Sigmoid colon (tissue), 7 donors: ENCODE data around the gene TNF. TPM values are rescaled to one million over a fixed set of nuclear protein-coding genes. Genes with fewer than 3 reads are reported as not detected.

Source experiments
- DNase-seq: peaks from one replicate; pipeline ENCODE4 v3.0.0-alpha.2; 2019
- H3K27ac ChIP-seq, 4 donors: fragments of 200-600 bp; sonication (generic); one replicate each; pipeline ENCODE4 v1.5.1; 2016 to 2019; ENCODE audit warnings: mild to moderate bottlenecking in 1 of 4
- H3K27me3 ChIP-seq, 3 donors: fragments of 200-600 bp; sonication (generic); one replicate each; pipeline ENCODE4 v1.5.1; 2019; ENCODE audit warnings: mild to moderate bottlenecking in 1 of 3
- H3K36me3 ChIP-seq, 4 donors: fragments of 200-600 bp; sonication (generic); one replicate each; pipeline ENCODE4 v1.5.1; 2016 to 2019
- H3K4me1 ChIP-seq, 4 donors: fragments of 200-600 bp; sonication (generic); one replicate each; pipeline ENCODE4 v1.5.1; 2017 to 2019
- H3K4me3 ChIP-seq, 4 donors: fragments of 200-600 bp; sonication (generic); one replicate each; pipeline ENCODE4 v1.5.1; 2017 to 2019; ENCODE audit warnings: mild to moderate bottlenecking in 2 of 4, moderate library complexity in 1 of 4
- H3K9me3 ChIP-seq, 4 donors: fragments of 200-600 bp in 3 of 4; sonication (generic) in 3 of 4; one replicate each; pipeline versions ENCODE4 v1.5.1 to v1.6.1; 2013 to 2019
- CTCF ChIP-seq, 4 experiments: fragments of 450-650 bp in 3 of 4; fragments of 200-600 bp in 1 of 4; IDR thresholded peaks; one replicate each; pipeline ENCODE4 v1.5.1; 2016 to 2019; ENCODE audit warnings: antibody characterized with exemption in 4 of 4, mild to moderate bottlenecking in 3 of 4, moderate library complexity in 2 of 4
- EP300 ChIP-seq, 4 donors: sonication (generic); formaldehyde crosslinking; IDR thresholded peaks; one replicate each; pipeline ENCODE4 v1.6.1; 2017; ENCODE audit warnings: antibody characterized with exemption in 4 of 4
- POLR2A ChIP-seq, 2 donors: fragments of 450-650 bp; IDR thresholded peaks; one replicate each; pipeline ENCODE4 v1.6.1; 2016; ENCODE audit warnings: antibody characterized with exemption in 2 of 2, mild to moderate bottlenecking in 2 of 2, moderate library complexity in 2 of 2
- POLR2AphosphoS5 ChIP-seq, 4 donors: sonication (generic); formaldehyde crosslinking; IDR thresholded peaks; one replicate each; pipeline ENCODE4 v1.6.1; 2017; ENCODE audit warnings: antibody characterized with exemption in 4 of 4
- WGBS, 2 donors: extraction: QIAGEN DNeasy Blood & Tissue Kit; methylation state at CpG; one replicate each; pipeline ENCODE4 v1.1.7; 2013; 5-methylcytosine and 5-hydroxymethylcytosine counted together
- intact Hi-C: fragments of 100-400 bp; cut with DNase I; formaldehyde crosslinking; loops from one replicate; pipeline ENCODE4 v1.15.1; 2023
- polyA plus RNA-seq, 3 donors: library from polyadenylated mRNA; stranded (reverse); fragments of 200-250 nt; gene quantifications; one replicate each; pipeline ENCODE4 v1.2.3, GENCODE V29; 2013
- total RNA-seq, 4 donors: library from RNA; depleted of rRNA; stranded (reverse); fragments of >200 nt; gene quantifications; one replicate each; pipeline ENCODE4 v1.1.0, GENCODE V29; 2016
- donor health status: healthy with polysubstance abuse.
- donor health status: Bipolar disorder and iron deficiency.
- donor health status: healthy.

The TNF gene
- total and polyA plus RNA-seq, 7 donors, result 0.33 to 2.6 (median 0.76) TPM; not detected in 3

GRCh38 chr6:31580807-31581433, 5.6 kb downstream of the TNF start:
- no peaks in the 10 kb centered on the region for H3K9me3 ChIP-seq
- peak in 1 of 2 donors; percentile 33 for TF ChIP-seq POLR2A (IDR thresholded peaks at IDR 0.05)
- no peak for TF ChIP-seq EP300 (IDR thresholded peaks at IDR 0.05)
- TF ChIP-seq CTCF (IDR thresholded peaks at IDR 0.05), result peak; percentile 86 to 96 (median 90)
- TF ChIP-seq POLR2AphosphoS5 (IDR thresholded peaks at IDR 0.05), result peak in 3 of 4 donors; percentile 59 to 76 (median 72)
- no peaks in the 10 kb centered on the region for H3K27me3 ChIP-seq
- H3K36me3 ChIP-seq, result no peaks in the 10 kb centered on the region
- H3K4me1 ChIP-seq, result peaks cover 0 to 21% (median 17%) of the 10 kb centered on the region in 4 donors
- intact Hi-C loops, result loop anchor here (1.0 to 2.0 kb wide), 2 partner anchors 17 to 34 kb away; partner anchors contain the start of genes ATP6V1G2 and NFKBIL1
- H3K4me3 ChIP-seq, result peak overlapping the region; percentile 50 to 85 (median 70)
- peak overlapping the region; percentile 80 to 87 (median 84) for H3K27ac ChIP-seq
- WGBS, 2 donors, result 0 to 1% methylated on average over 62 of the region's 62 CpGs
- DNase-seq, result peak; percentile 94

- H3K27me3 ChIP-seq, result peaks cover 0 to under 1% (median under 1%) of the 10 kb centered on the region in 3 donors
- H3K9me3 ChIP-seq, result no peaks in the 10 kb centered on the region
- no peaks in the 10 kb centered on the region for H3K36me3 ChIP-seq
- TF ChIP-seq POLR2AphosphoS5 (IDR thresholded peaks at IDR 0.05), result no peak
- TF ChIP-seq POLR2A (IDR thresholded peaks at IDR 0.05), result no peak
- no peak for TF ChIP-seq CTCF (IDR thresholded peaks at IDR 0.05)
- TF ChIP-seq EP300 (IDR thresholded peaks at IDR 0.05), result no peak
- peak overlapping the region; percentile 50 to 85 (median 70) for H3K4me3 ChIP-seq
- no peak for DNase-seq
- intact Hi-C loops, result loop anchor here (1.0 to 2.0 kb wide), 2 partner anchors 17 to 35 kb away; partner anchors contain the start of genes ATP6V1G2 and NFKBIL1
- peaks cover 0 to 19% (median 16%) of the 10 kb centered on the region in 4 donors for H3K4me1 ChIP-seq
- peak overlapping the region; percentile 80 to 87 (median 84) for H3K27ac ChIP-seq
- 13 to 23% methylated on average over 21 of the region's 21 CpGs for WGBS, 2 donors
Measured at GRCh38 chr6:31581434-31582229, 6.3 kb downstream of the TNF start.

GRCh38 chr6:31582230-31582643, 6.9 kb downstream of the TNF start, which contains the start of gene LTB:
Gene LTB, minus strand, starts transcription at chr6:31582424. Its CDS starts 7 bp downstream, at chr6:31582417.
- Histone ChIP-seq H3K27me3 (peaks cover 0 to 6% (median 5%) of the 10 kb centered on the region in 3 donors), H3K27ac (peak within 1 kb of the TSS; percentile 80 to 87 (median 84)), H3K9me3 (no peaks in the 10 kb centered on the region), H3K4me3 (peak within 1 kb of the TSS; percentile 50 to 85 (median 70)), H3K36me3 (no peaks in the 10 kb centered on the region), H3K4me1 (peaks cover 0 to 19% (median 16%) of the 10 kb centered on the region in 4 donors)
- WGBS, 2 donors, result 36 to 40% methylated on average over 3 of the region's 3 CpGs
- no peak for DNase-seq
- TF ChIP-seq CTCF (IDR thresholded peaks at IDR 0.05), result no peak
- intact Hi-C loops, result no loop called here

- Histone ChIP-seq H3K4me1 (peaks cover 0 to 13% (median 12%) of the 10 kb centered on the region in 4 donors), H3K36me3 (no peaks in the 10 kb centered on the region), H3K9me3 (no peaks in the 10 kb centered on the region), H3K27ac (no peak overlapping the region), H3K4me3 (no peak overlapping the region), H3K27me3 (peaks cover 0 to 12% (median 5%) of the 10 kb centered on the region in 3 donors)
- no peak for DNase-seq
- intact Hi-C loops, result no loop called here
- TF ChIP-seq CTCF (IDR thresholded peaks at IDR 0.05), result no peak
- TF ChIP-seq EP300 (IDR thresholded peaks at IDR 0.05), result no peak
- TF ChIP-seq POLR2AphosphoS5 (IDR thresholded peaks at IDR 0.05), result no peak
- no peak for TF ChIP-seq POLR2A (IDR thresholded peaks at IDR 0.05)
- WGBS, 2 donors, result 58 to 63% methylated on average over 2 of the region's 2 CpGs
Measured at GRCh38 chr6:31585491-31585890, 10.1 kb downstream of the TNF start.
